HFF-Myc (cell line): ENCODE data around the gene RIN3.

ENCODE experiments used
- DNase-seq: peaks from one replicate; pipeline ENCODE4 v3.0.0-alpha.2; 2011; ENCODE audit warnings: low read depth; ENCODE audit errors: extremely low read depth
- H3K4me3 ChIP-seq: replicated peaks from 2 replicates; pipeline ENCODE4 v1.5.1; 2011; ENCODE audit warnings: low read depth, mild to moderate bottlenecking, control low read depth, low read length
- TF ChIP-seq, protein P1 (sequence below): IDR thresholded peaks from 2 replicates; pipeline ENCODE4 v1.5.1; 2012; ENCODE audit warnings: mild to moderate bottlenecking, low read depth, low read length, control low read depth; ENCODE audit errors: missing control alignments

The RIN3 gene, protein sequence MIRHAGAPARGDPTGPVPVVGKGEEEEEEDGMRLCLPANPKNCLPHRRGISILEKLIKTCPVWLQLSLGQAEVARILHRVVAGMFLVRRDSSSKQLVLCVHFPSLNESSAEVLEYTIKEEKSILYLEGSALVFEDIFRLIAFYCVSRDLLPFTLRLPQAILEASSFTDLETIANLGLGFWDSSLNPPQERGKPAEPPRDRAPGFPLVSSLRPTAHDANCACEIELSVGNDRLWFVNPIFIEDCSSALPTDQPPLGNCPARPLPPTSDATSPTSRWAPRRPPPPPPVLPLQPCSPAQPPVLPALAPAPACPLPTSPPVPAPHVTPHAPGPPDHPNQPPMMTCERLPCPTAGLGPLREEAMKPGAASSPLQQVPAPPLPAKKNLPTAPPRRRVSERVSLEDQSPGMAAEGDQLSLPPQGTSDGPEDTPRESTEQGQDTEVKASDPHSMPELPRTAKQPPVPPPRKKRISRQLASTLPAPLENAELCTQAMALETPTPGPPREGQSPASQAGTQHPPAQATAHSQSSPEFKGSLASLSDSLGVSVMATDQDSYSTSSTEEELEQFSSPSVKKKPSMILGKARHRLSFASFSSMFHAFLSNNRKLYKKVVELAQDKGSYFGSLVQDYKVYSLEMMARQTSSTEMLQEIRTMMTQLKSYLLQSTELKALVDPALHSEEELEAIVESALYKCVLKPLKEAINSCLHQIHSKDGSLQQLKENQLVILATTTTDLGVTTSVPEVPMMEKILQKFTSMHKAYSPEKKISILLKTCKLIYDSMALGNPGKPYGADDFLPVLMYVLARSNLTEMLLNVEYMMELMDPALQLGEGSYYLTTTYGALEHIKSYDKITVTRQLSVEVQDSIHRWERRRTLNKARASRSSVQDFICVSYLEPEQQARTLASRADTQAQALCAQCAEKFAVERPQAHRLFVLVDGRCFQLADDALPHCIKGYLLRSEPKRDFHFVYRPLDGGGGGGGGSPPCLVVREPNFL

DNA sequence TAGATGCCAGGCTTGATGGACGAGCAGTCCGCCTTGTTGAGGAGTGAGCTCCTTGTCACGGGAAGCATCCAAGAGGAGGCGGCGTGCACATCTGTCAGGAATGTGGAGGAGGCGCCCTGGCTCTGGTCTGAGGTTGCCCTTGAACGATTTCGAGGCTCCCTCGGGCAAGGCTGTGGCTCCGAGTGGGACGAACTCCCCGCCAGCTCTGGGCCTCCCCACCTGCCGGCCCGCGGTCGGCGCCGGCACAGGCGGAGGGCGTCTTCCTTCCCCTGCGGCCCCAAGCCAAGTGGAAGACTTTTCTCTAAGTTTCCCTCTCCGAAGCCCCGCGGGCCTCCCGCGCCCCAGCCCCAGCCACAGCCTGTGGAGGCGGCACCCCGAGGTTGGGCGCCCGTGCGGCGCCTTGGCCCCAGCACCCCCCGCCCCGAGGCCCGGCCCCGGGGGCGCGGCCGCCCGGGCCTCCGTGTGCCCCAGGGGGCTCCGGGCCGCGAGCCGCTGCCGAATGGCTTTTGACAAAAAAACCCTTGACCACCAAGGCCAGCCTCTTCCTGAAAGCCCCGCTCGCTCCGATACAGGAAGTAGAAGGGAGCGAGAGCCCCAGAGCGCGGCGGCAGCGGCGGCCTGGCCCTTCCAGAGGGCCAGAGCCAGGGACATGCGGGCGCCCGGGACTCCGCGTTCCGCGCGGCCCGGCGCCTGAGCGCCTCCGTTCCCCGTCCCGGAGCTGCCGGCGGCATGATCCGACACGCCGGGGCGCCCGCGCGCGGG is at the start of gene RIN3:
TSS of gene RIN3 (plus strand) at position 578 of the 762 bp plus-strand sequence. CDS start at position 730, 152 bp downstream.
- DNase-seq, result no peak
- TF ChIP-seq, protein P1, sequence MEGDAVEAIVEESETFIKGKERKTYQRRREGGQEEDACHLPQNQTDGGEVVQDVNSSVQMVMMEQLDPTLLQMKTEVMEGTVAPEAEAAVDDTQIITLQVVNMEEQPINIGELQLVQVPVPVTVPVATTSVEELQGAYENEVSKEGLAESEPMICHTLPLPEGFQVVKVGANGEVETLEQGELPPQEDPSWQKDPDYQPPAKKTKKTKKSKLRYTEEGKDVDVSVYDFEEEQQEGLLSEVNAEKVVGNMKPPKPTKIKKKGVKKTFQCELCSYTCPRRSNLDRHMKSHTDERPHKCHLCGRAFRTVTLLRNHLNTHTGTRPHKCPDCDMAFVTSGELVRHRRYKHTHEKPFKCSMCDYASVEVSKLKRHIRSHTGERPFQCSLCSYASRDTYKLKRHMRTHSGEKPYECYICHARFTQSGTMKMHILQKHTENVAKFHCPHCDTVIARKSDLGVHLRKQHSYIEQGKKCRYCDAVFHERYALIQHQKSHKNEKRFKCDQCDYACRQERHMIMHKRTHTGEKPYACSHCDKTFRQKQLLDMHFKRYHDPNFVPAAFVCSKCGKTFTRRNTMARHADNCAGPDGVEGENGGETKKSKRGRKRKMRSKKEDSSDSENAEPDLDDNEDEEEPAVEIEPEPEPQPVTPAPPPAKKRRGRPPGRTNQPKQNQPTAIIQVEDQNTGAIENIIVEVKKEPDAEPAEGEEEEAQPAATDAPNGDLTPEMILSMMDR, result no peak
- H3K4me3 ChIP-seq, result peak within 1 kb of the TSS; percentile 66

DNA sequence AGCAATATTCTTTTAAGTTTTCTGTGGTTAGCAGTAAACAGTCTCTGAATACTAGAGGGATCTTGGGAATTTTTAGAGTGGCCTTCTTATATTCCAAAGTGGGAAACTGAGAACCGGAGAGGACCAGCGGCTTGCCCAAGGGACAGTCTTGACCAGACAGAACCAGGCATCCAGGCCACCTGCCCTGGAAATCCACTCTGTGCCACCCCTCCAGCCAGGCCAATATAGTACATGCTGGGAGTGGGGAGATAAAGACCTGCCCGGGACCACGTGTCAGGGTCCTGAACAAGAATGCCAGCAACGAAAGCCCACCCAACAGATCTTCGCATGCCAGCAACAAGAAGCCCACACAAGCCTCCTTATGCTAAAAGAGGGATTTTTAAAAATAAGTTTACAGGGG is 49.4 kb upstream of the RIN3 start:
- DNase-seq, result no peak
- TF ChIP-seq, protein P1, result no peak
- H3K4me3 ChIP-seq, result no peak overlapping the region

DNA sequence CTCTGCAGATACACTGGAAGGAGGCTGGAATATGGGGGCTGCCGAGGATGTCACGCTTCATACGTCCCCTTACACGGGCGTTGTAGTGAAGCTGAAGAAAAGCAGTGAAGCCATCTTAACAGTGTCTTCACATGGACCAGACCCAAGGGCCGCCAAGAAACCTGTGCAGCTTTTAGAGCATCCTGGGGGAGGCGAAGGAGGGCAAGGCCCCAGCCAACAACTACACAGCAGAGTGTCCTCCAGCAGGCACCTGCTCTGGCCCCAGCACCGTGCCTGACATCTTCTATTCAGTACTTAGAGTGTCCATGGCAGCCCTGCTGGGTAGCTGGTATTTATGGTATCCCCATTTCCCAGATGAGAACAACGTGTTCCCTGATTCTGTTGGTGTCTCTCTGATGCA is 48.9 kb upstream of the RIN3 start:
- TF ChIP-seq, protein P1, result no peak

DNA sequence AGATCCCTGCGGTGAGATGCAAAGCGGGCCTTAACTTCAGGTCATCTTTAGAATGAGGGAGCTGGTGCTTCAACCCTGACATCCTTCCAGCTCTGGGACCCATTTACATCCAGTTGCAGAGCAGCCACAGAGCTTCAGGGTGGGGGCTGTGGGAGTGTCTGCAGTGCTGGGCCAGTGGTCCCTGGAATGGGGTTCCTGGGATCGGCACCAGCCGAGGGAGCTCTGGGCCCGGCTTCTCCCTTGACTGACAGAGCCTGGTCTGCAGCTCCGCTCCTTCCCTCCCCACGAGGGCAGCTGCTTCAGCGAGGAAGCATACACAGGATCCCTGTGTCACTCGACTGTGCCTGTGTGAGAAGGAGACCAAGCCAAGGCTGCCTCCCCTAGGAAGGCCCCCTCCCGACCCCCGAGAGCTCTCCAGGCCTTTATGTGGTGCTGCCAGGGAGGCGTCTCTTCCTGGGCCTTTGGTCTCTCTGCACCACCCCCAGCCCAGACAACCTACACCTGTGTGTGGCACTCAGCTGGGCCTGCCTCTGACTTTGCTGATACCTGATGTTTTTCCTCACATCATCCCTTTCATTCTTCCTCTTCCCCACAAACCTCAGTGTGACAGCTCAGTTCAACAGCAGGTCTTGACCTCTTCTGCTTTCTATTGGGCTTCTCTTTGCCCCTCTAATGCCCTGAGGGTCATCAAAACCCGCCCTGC is 48.1 kb upstream of the RIN3 start:
- H3K4me3 ChIP-seq, result no peak overlapping the region
- TF ChIP-seq, protein P1, result no peak
- no peak for DNase-seq

More for the DNA sequence above, 48.9 kb upstream of the RIN3 start:
- H3K4me3 ChIP-seq, result no peak overlapping the region
- no peak for DNase-seq

DNA sequence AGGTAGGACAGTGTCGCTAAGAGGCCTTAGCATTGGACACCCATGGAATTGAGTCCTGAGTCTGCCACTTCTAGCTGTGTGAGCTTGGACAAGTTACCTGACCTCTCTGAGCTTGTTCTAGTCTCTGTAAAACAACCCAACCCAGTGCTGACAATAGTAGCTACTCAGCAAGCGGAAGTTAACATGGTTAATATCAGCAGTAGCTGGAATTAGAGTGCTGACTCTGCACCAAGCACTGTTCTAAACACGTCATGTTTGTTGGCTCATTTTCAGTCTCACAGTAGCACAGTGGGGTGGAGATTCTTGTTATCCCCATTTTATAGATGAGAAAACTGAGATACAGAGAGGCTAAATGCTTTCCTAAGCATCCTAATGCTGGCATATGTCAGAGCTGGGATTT is 47.5 kb upstream of the RIN3 start:
- H3K4me3 ChIP-seq, result no peak overlapping the region
- DNase-seq, result no peak
- TF ChIP-seq, protein P1, result no peak

DNA sequence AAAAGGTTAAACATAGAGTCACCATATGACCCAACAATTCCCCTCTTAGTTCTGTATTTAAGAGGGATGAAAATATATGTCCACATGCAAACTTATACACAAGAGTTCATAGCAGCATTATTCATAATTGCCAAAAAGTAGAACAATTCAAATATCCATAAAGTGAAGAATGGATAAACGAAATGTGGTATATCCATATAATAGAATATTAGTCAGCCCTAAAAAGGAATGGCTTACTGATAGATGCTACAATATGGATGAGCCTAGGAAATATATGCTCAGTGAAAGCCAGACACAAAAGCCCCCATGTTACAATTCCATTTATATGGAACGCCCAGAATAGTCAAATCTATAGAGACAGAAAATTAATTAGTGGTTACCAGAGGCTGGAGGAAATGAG is 44.1 kb upstream of the RIN3 start:
- DNase-seq, result no peak
- TF ChIP-seq, protein P1, result no peak
- H3K4me3 ChIP-seq, result no peak overlapping the region
